Loucy (cell line): Measurements from ENCODE around the gene PEAR1.

Source experiments
- CTCF ChIP-seq: fragments of 200-600 bp; sonication (generic); conservative IDR thresholded peaks from 2 replicates; pipeline ENCODE4 v1.5.1; 2014; ENCODE audit warnings: mild to moderate bottlenecking, antibody characterized with exemption, low read length
- EZH2phosphoT487 ChIP-seq: fragments of 200-600 bp; IDR thresholded peaks from 2 replicates; pipeline ENCODE4 v1.6.1; 2018; ENCODE audit warnings: antibody characterized with exemption, mild to moderate bottlenecking, moderate library complexity, borderline replicate concordance

- TF ChIP-seq CTCF (no peak), EZH2phosphoT487 (no peak)
Measured at GRCh38 chr1:156906206-156906906, 12.8 kb downstream of the PEAR1 start.
